H9 (cell line): ENCODE data around the gene HRH1. TPM values are rescaled to one million over a fixed set of nuclear protein-coding genes. Genes with fewer than 3 reads are reported as not detected.

Experiments used
- DNase-seq: peaks from one replicate; pipeline ENCODE4 v3.0.0-alpha.2; 2017
- H2AFZ ChIP-seq: one replicate; pipeline ENCODE4 v1.6.1; 2013; ENCODE audit warnings: mild to moderate bottlenecking, low read length, control low read depth, moderate library complexity
- H2AK5ac ChIP-seq: 2 replicates; pipeline ENCODE4 v1.6.1; 2013; ENCODE audit warnings: low read length, control low read depth, mixed read lengths; ENCODE audit not compliant: insufficient read length
- H2BK120ac ChIP-seq: one replicate; pipeline ENCODE4 v1.6.1; 2013; ENCODE audit warnings: low read depth, mild to moderate bottlenecking, low read length, control low read depth, inconsistent platforms; ENCODE audit not compliant: poor library complexity, severe bottlenecking
- H2BK12ac ChIP-seq: 2 replicates; pipeline ENCODE4 v1.6.1; 2013; ENCODE audit warnings: low read length, control low read depth, mixed read lengths, low read depth; ENCODE audit not compliant: insufficient read length
- H2BK15ac ChIP-seq: 2 replicates; pipeline ENCODE4 v1.6.1; 2013; ENCODE audit warnings: low read depth, low read length, control low read depth
- H2BK20ac ChIP-seq: one replicate; pipeline ENCODE4 v1.6.1; 2013; ENCODE audit warnings: low read depth, mild to moderate bottlenecking, low read length, control low read depth, inconsistent platforms; ENCODE audit not compliant: poor library complexity, severe bottlenecking
- H2BK5ac ChIP-seq: 2 replicates; pipeline ENCODE4 v1.6.1; 2013; ENCODE audit warnings: low read length, control low read depth, mixed read lengths; ENCODE audit not compliant: insufficient read length
- H3K14ac ChIP-seq: 2 replicates; pipeline ENCODE4 v1.6.1; 2013; ENCODE audit warnings: low read length, control low read depth; ENCODE audit not compliant: insufficient read depth
- H3K18ac ChIP-seq: 2 replicates; pipeline ENCODE4 v1.6.1; 2013; ENCODE audit warnings: low read depth, mild to moderate bottlenecking, mixed read lengths, low read length, control low read depth; ENCODE audit not compliant: insufficient read length
- H3K23ac ChIP-seq: 2 replicates; pipeline ENCODE4 v1.6.1; 2013; ENCODE audit warnings: low read length, control low read depth, mixed read lengths, low read depth; ENCODE audit not compliant: insufficient read length
- H3K23me2 ChIP-seq: 2 replicates; pipeline ENCODE4 v1.6.1; 2013; ENCODE audit warnings: low read depth, mild to moderate bottlenecking, mixed read lengths, low read length, control low read depth; ENCODE audit not compliant: insufficient read length, poor library complexity, severe bottlenecking
- H3K27ac ChIP-seq: 2 replicates; pipeline ENCODE4 v1.5.1; 2013; ENCODE audit warnings: low read length, control low read depth, mixed read lengths, low read depth; ENCODE audit not compliant: insufficient read length
- H3K27me3 ChIP-seq: 2 replicates; pipeline ENCODE4 v1.6.1; 2013; ENCODE audit warnings: low read length, control low read depth, inconsistent platforms; ENCODE audit not compliant: insufficient read depth
- H3K4ac ChIP-seq: 2 replicates; pipeline ENCODE4 v1.6.1; 2013; ENCODE audit warnings: low read depth, mild to moderate bottlenecking, control low read depth, inconsistent platforms, low read length, moderate library complexity
- H3K4me1 ChIP-seq: 2 replicates; pipeline ENCODE4 v1.6.1; 2013; ENCODE audit warnings: low read length, control low read depth, inconsistent platforms; ENCODE audit not compliant: insufficient read depth
- H3K4me2 ChIP-seq: 2 replicates; pipeline ENCODE4 v1.6.1; 2013; ENCODE audit warnings: low read length, control low read depth, mixed read lengths; ENCODE audit not compliant: insufficient read length, insufficient read depth
- H3K56ac ChIP-seq: 2 replicates; pipeline ENCODE4 v1.6.1; 2013; ENCODE audit warnings: low read depth, mild to moderate bottlenecking, mixed read lengths, low read length, control low read depth; ENCODE audit not compliant: insufficient read length
- H3K79me1 ChIP-seq: 2 replicates; pipeline ENCODE4 v1.6.1; 2013; ENCODE audit warnings: low read depth, mild to moderate bottlenecking, moderate library complexity, low read length, control low read depth, inconsistent platforms; ENCODE audit not compliant: insufficient read depth, poor library complexity, severe bottlenecking
- H3K79me2 ChIP-seq: 2 replicates; pipeline ENCODE4 v1.6.1; 2013; ENCODE audit warnings: low read length, control low read depth, inconsistent platforms; ENCODE audit not compliant: insufficient read depth
- H3K9ac ChIP-seq: 2 replicates; pipeline ENCODE4 v1.6.1; 2013; ENCODE audit warnings: low read length, control low read depth, mixed read lengths; ENCODE audit not compliant: insufficient read length; ENCODE audit errors: extremely low read depth
- H3K9me3 ChIP-seq: one replicate; pipeline ENCODE4 v1.6.1; 2013; ENCODE audit warnings: low read depth, low read length, inconsistent platforms; ENCODE audit not compliant: control insufficient read depth
- H3T11ph ChIP-seq: one replicate; pipeline ENCODE4 v1.6.1; 2013; ENCODE audit warnings: mild to moderate bottlenecking, low read length, control low read depth, inconsistent platforms
- H4K20me1 ChIP-seq: one replicate; pipeline ENCODE4 v1.6.1; 2013; ENCODE audit not compliant: control insufficient read depth, insufficient read length, insufficient read depth
- H4K5ac ChIP-seq: 2 replicates; pipeline ENCODE4 v1.6.1; 2013; ENCODE audit warnings: low read depth, mild to moderate bottlenecking, mixed read lengths, low read length, control low read depth; ENCODE audit not compliant: insufficient read length
- H4K8ac ChIP-seq: replicated peaks from 2 replicates; pipeline ENCODE4 v1.6.1; 2013; ENCODE audit warnings: low read length, control low read depth, mixed read lengths, low read depth; ENCODE audit not compliant: insufficient read length
- H4K91ac ChIP-seq: 2 replicates; pipeline ENCODE4 v1.6.1; 2013; ENCODE audit warnings: low read depth, mild to moderate bottlenecking, moderate library complexity, mixed read lengths, low read length, control low read depth; ENCODE audit not compliant: insufficient read length
- H3K27ac Mint-ChIP-seq, 3 experiments: 2 replicates in 2 of 3; 3 replicates in 1 of 3; pipeline ENCODE4 v1.8.0; 2020 to 2021; ENCODE audit warnings: mixed read lengths in 3 of 3, mild to moderate bottlenecking in 1 of 3, moderate library complexity in 1 of 3
- H3K27me3 Mint-ChIP-seq: 2 replicates; pipeline ENCODE4 v1.8.0; 2021; ENCODE audit warnings: low read depth, mild to moderate bottlenecking, moderate library complexity, mixed read lengths
- H3K36me3 Mint-ChIP-seq, 3 experiments: 2 replicates in 2 of 3; 3 replicates in 1 of 3; pipeline ENCODE4 v1.8.0; 2020 to 2021; ENCODE audit warnings: low read depth in 3 of 3, mixed read lengths in 3 of 3; ENCODE audit not compliant: insufficient read depth in 1 of 3
- H3K4me1 Mint-ChIP-seq, 2 experiments: 2 replicates each; pipeline ENCODE4 v1.8.0; 2020; ENCODE audit warnings: mixed read lengths in 2 of 2
- H3K4me3 Mint-ChIP-seq, 2 experiments: 2 replicates in 1 of 2; 3 replicates in 1 of 2; pipeline ENCODE4 v1.8.0; 2020 to 2021; ENCODE audit warnings: mild to moderate bottlenecking in 2 of 2, mixed read lengths in 2 of 2, moderate library complexity in 1 of 2
- H3K9me3 Mint-ChIP-seq, 2 experiments: 2 replicates in 1 of 2; 3 replicates in 1 of 2; pipeline ENCODE4 v1.8.0; 2020; ENCODE audit warnings: mild to moderate bottlenecking in 2 of 2, mixed read lengths in 2 of 2, moderate library complexity in 1 of 2
- WGBS: extraction: QIAGEN DNeasy Blood & Tissue Kit; methylation state at CpG from one replicate; pipeline ENCODE4 v1.1.7; 2013; ENCODE audit warnings: missing lambda C conversion rate, low lambda C conversion rate, mixed read lengths; ENCODE audit not compliant: insufficient read length; ENCODE audit errors: extremely low coverage; 5-methylcytosine and 5-hydroxymethylcytosine counted together
- total RNA-seq: library from RNA; stranded (reverse); gene quantifications from 2 replicates; pipeline ENCODE4 v1.2.1, GENCODE V29; 2021
- TF ChIP-seq, protein P1 (sequence below): fragments of 200-600 bp; sonication (generic); conservative IDR thresholded peaks from 3 replicates; pipeline ENCODE4 v1.8.0; 2021; ENCODE audit warnings: antibody characterized with exemption, mild to moderate bottlenecking

Gene HRH1
- total RNA-seq, 1 experiment from 2014 or later = 0.74 TPM

DNA sequence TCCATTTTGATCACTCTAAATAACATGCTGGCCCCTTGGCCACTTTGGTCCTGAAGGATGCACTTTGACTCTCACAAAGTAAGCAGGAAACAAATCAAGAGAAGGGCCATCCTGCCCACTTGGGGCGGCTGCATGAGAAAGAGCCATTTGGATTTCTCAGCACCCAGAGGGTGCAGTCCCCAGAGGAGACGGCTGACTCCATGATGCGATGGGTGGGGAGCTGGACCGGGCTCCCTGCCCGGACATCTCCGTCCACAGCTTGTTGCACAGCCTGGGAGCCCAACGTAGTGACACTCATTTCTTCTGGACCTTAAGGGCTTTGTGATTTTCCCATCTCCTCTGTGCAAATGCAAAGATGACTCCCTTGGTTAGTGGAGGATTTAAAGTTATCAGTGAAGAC, 4.0 kb upstream of the HRH1 start:
- no CpG with 5 or more reads among the region's 7 CpGs for WGBS
- H3K79me2 ChIP-seq = no peaks in the 10 kb centered on the region
- no peak overlapping the region for H4K5ac ChIP-seq
- no peak overlapping the region for H2AFZ ChIP-seq
- no peak overlapping the region for H2BK12ac ChIP-seq
- TF ChIP-seq, protein P1, sequence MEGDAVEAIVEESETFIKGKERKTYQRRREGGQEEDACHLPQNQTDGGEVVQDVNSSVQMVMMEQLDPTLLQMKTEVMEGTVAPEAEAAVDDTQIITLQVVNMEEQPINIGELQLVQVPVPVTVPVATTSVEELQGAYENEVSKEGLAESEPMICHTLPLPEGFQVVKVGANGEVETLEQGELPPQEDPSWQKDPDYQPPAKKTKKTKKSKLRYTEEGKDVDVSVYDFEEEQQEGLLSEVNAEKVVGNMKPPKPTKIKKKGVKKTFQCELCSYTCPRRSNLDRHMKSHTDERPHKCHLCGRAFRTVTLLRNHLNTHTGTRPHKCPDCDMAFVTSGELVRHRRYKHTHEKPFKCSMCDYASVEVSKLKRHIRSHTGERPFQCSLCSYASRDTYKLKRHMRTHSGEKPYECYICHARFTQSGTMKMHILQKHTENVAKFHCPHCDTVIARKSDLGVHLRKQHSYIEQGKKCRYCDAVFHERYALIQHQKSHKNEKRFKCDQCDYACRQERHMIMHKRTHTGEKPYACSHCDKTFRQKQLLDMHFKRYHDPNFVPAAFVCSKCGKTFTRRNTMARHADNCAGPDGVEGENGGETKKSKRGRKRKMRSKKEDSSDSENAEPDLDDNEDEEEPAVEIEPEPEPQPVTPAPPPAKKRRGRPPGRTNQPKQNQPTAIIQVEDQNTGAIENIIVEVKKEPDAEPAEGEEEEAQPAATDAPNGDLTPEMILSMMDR = no peak
- no peak overlapping the region for H2AK5ac ChIP-seq
- Mint-ChIP-seq H3K4me3 (no peak overlapping the region), H3K9me3 (no peaks in the 10 kb centered on the region), H3K27me3 (peaks cover 65% of the 10 kb centered on the region), H3K36me3 (no peaks in the 10 kb centered on the region), H3K4me1 (peaks cover 9 to 11% of the 10 kb centered on the region in 2 experiments), H3K27ac (no peak overlapping the region)
- no peaks in the 10 kb centered on the region for H3K9me3 ChIP-seq
- H3K56ac ChIP-seq = no peak overlapping the region
- peaks cover 15% of the 10 kb centered on the region; the same call in 1 of the 2 replicates for H3K27me3 ChIP-seq
- no peaks in the 10 kb centered on the region for H3K79me1 ChIP-seq
- no peaks in the 10 kb centered on the region for H3K4me1 ChIP-seq
- no peak overlapping the region for H2BK20ac ChIP-seq
- H4K8ac ChIP-seq = no peak overlapping the region
- no peak overlapping the region for H2BK120ac ChIP-seq
- no peak overlapping the region for H3T11ph ChIP-seq
- no peak overlapping the region for H3K4ac ChIP-seq
- H3K14ac ChIP-seq = no peak overlapping the region
- H4K20me1 ChIP-seq = no peaks in the 10 kb centered on the region
- no peak overlapping the region for H2BK15ac ChIP-seq
- no peak overlapping the region for H3K4me2 ChIP-seq
- H3K18ac ChIP-seq = no peak overlapping the region
- H3K23me2 ChIP-seq = peaks cover 12% of the 10 kb centered on the region
- no peak overlapping the region for H2BK5ac ChIP-seq
- H3K27ac ChIP-seq = no peak overlapping the region
- H3K23ac ChIP-seq = no peak overlapping the region
- H3K9ac ChIP-seq = no peak overlapping the region
- no peak for DNase-seq
- H4K91ac ChIP-seq = no peak overlapping the region
